Trophoblast cell (in vitro differentiated cells and primary cell): Measurements from ENCODE around the gene CACNA1C.

ENCODE experiments used
- DNase-seq, 2 donors: peaks; one replicate each; pipeline ENCODE4 v3.0.0-alpha.2; 2016
- H2AFZ ChIP-seq: 2 replicates; pipeline ENCODE4 v1.6.1; 2013; ENCODE audit warnings: low read length, moderate library complexity, mild to moderate bottlenecking; ENCODE audit not compliant: insufficient read depth, poor library complexity
- H2AK5ac ChIP-seq: 2 replicates; pipeline ENCODE4 v1.6.1; 2013; ENCODE audit warnings: mild to moderate bottlenecking, low read length
- H2BK120ac ChIP-seq: 2 replicates; pipeline ENCODE4 v1.6.1; 2013; ENCODE audit warnings: low read length, mild to moderate bottlenecking, moderate library complexity; ENCODE audit not compliant: insufficient read depth, poor library complexity
- H2BK12ac ChIP-seq: 2 replicates; pipeline ENCODE4 v1.6.1; 2013; ENCODE audit warnings: mild to moderate bottlenecking, low read length, moderate library complexity
- H2BK5ac ChIP-seq: 2 replicates; pipeline ENCODE4 v1.6.1; 2013; ENCODE audit warnings: low read length, low read depth, moderate library complexity, mild to moderate bottlenecking; ENCODE audit not compliant: poor library complexity
- H3K14ac ChIP-seq: 2 replicates; pipeline ENCODE4 v1.6.1; 2013; ENCODE audit warnings: mild to moderate bottlenecking, low read length
- H3K18ac ChIP-seq: 2 replicates; pipeline ENCODE4 v1.6.1; 2013; ENCODE audit warnings: mild to moderate bottlenecking, low read length
- H3K23ac ChIP-seq: 2 replicates; pipeline ENCODE4 v1.6.1; 2013; ENCODE audit warnings: low read length
- H3K27ac ChIP-seq: 2 replicates; pipeline ENCODE4 v1.5.1; 2013; ENCODE audit warnings: low read depth, mild to moderate bottlenecking, inconsistent platforms, low read length, moderate library complexity
- H3K27me3 ChIP-seq: 2 replicates; pipeline ENCODE4 v1.6.1; 2013; ENCODE audit warnings: inconsistent platforms, mild to moderate bottlenecking, low read length, moderate library complexity; ENCODE audit not compliant: insufficient read depth
- H3K36me3 ChIP-seq, 2 experiments: 1 replicate in 1 of 2; 2 replicates in 1 of 2; pipeline ENCODE4 v1.6.1; 2013; ENCODE audit warnings: low read length in 2 of 2, mild to moderate bottlenecking in 2 of 2, moderate library complexity in 1 of 2; ENCODE audit not compliant: insufficient read depth in 2 of 2, control insufficient read depth in 1 of 2
- H3K4ac ChIP-seq: 2 replicates; pipeline ENCODE4 v1.6.1; 2013; ENCODE audit warnings: low read depth, mild to moderate bottlenecking, low read length, moderate library complexity
- H3K4me1 ChIP-seq, 2 experiments: 1 replicate in 1 of 2; 2 replicates in 1 of 2; pipeline ENCODE4 v1.6.1; 2013; ENCODE audit warnings: low read length in 2 of 2, mild to moderate bottlenecking in 2 of 2, moderate library complexity in 1 of 2; ENCODE audit not compliant: insufficient read depth in 2 of 2, control insufficient read depth in 1 of 2
- H3K4me2 ChIP-seq: 2 replicates; pipeline ENCODE4 v1.6.1; 2013; ENCODE audit warnings: inconsistent platforms, mild to moderate bottlenecking, low read length, moderate library complexity
- H3K4me3 ChIP-seq: 2 replicates; pipeline ENCODE4 v1.5.1; 2013; ENCODE audit warnings: mild to moderate bottlenecking, low read depth, low read length, inconsistent platforms
- H3K79me1 ChIP-seq: one replicate; pipeline ENCODE4 v1.6.1; 2013; ENCODE audit warnings: low read length
- H3K79me2 ChIP-seq: 2 replicates; pipeline ENCODE4 v1.6.1; 2013; ENCODE audit warnings: low read length, mild to moderate bottlenecking; ENCODE audit not compliant: control insufficient read depth, insufficient read depth, poor library complexity
- H3K9ac ChIP-seq: 2 replicates; pipeline ENCODE4 v1.6.1; 2013; ENCODE audit warnings: mild to moderate bottlenecking, low read length
- H3K9me3 ChIP-seq: 2 replicates; pipeline ENCODE4 v1.6.1; 2013; ENCODE audit warnings: low read depth, mild to moderate bottlenecking, control low read depth, inconsistent platforms, low read length; ENCODE audit not compliant: insufficient read depth
- H4K12ac ChIP-seq: 2 replicates; pipeline ENCODE4 v1.6.1; 2013; ENCODE audit warnings: low read depth, mild to moderate bottlenecking, low read length, moderate library complexity
- H4K8ac ChIP-seq: 2 replicates; pipeline ENCODE4 v1.6.1; 2013; ENCODE audit warnings: low read depth, mild to moderate bottlenecking, low read length, moderate library complexity
- H4K91ac ChIP-seq: one replicate; pipeline ENCODE4 v1.6.1; 2013; ENCODE audit warnings: low read depth, mild to moderate bottlenecking, low read length, moderate library complexity
- WGBS: extraction: QIAGEN DNeasy Blood & Tissue Kit; methylation state at CpG from one replicate; pipeline ENCODE4 v1.1.7; 2013; ENCODE audit warnings: missing lambda C conversion rate; ENCODE audit not compliant: insufficient read length, insufficient coverage; ENCODE audit errors: extremely low coverage; 5-methylcytosine and 5-hydroxymethylcytosine counted together

CACNA1C gene

GRCh38 chr12:2224961-2225360 lies 172.2 kb downstream of the CACNA1C start:
- Histone ChIP-seq H2BK120ac (no peak overlapping the region), H3K9ac (no peak overlapping the region), H3K27ac (no peak overlapping the region), H3K4me3 (no peak overlapping the region), H2BK12ac (no peak overlapping the region), H4K12ac (no peak overlapping the region), H4K8ac (no peak overlapping the region), H3K27me3 (no peaks in the 10 kb centered on the region), H4K91ac (no peak overlapping the region), H2AFZ (no peak overlapping the region), H3K9me3 (peaks cover 3% of the 10 kb centered on the region), H3K4me2 (no peak overlapping the region), H3K4ac (no peak overlapping the region), H2AK5ac (no peak overlapping the region), H3K4me1 (no peaks in the 10 kb centered on the region), H3K23ac (no peak overlapping the region), H3K36me3 (no peaks in the 10 kb centered on the region), H3K79me1 (no peaks in the 10 kb centered on the region), H3K14ac (no peak overlapping the region), H3K18ac (no peak overlapping the region), H2BK5ac (no peak overlapping the region), H3K79me2 (no peaks in the 10 kb centered on the region)
- no CpG with 5 or more reads among the region's 4 CpGs for WGBS
- DNase-seq = no peak

- Histone ChIP-seq H3K9me3 (peaks cover 1% of the 10 kb centered on the region), H3K23ac (no peak overlapping the region), H2BK120ac (no peak overlapping the region), H3K4me1 (no peaks in the 10 kb centered on the region), H3K79me2 (no peaks in the 10 kb centered on the region), H3K27me3 (no peaks in the 10 kb centered on the region), H2AFZ (no peak overlapping the region), H3K4me2 (no peak overlapping the region), H3K79me1 (no peaks in the 10 kb centered on the region), H2BK12ac (no peak overlapping the region), H3K4me3 (no peak overlapping the region), H2AK5ac (no peak overlapping the region), H3K4ac (no peak overlapping the region), H4K91ac (no peak overlapping the region), H2BK5ac (no peak overlapping the region), H3K9ac (no peak overlapping the region), H3K36me3 (no peaks in the 10 kb centered on the region), H4K8ac (no peak overlapping the region), H3K18ac (no peak overlapping the region), H4K12ac (no peak overlapping the region), H3K27ac (no peak overlapping the region), H3K14ac (no peak overlapping the region)
- no peak for DNase-seq
- no CpG with 5 or more reads among the region's 2 CpGs for WGBS
Measured at GRCh38 chr12:2225696-2226095, 172.9 kb downstream of the CACNA1C start.

GRCh38 chr12:2226641-2227040 lies 173.9 kb downstream of the CACNA1C start:
- H2AK5ac ChIP-seq = no peak overlapping the region
- H4K91ac ChIP-seq = no peak overlapping the region
- no peak overlapping the region for H3K18ac ChIP-seq
- no peak for DNase-seq
- no peak overlapping the region for H3K9ac ChIP-seq
- H3K4me1 ChIP-seq = no peaks in the 10 kb centered on the region
- no peak overlapping the region for H3K4ac ChIP-seq
- H3K4me2 ChIP-seq = no peak overlapping the region
- no peak overlapping the region for H2AFZ ChIP-seq
- H3K36me3 ChIP-seq = no peaks in the 10 kb centered on the region
- H2BK12ac ChIP-seq = no peak overlapping the region
- no peaks in the 10 kb centered on the region for H3K79me1 ChIP-seq
- H3K14ac ChIP-seq = no peak overlapping the region
- H3K27ac ChIP-seq = no peak overlapping the region
- H3K23ac ChIP-seq = no peak overlapping the region
- H2BK5ac ChIP-seq = no peak overlapping the region
- no peak overlapping the region for H2BK120ac ChIP-seq
- no peak overlapping the region for H3K4me3 ChIP-seq
- no peak overlapping the region for H4K12ac ChIP-seq
- H3K27me3 ChIP-seq = no peaks in the 10 kb centered on the region
- H3K9me3 ChIP-seq = peaks cover 1% of the 10 kb centered on the region
- WGBS = no CpG with 5 or more reads among the region's 8 CpGs
- no peaks in the 10 kb centered on the region for H3K79me2 ChIP-seq
- no peak overlapping the region for H4K8ac ChIP-seq

- Histone ChIP-seq H2AK5ac (no peak overlapping the region), H3K27me3 (no peaks in the 10 kb centered on the region), H2AFZ (no peak overlapping the region), H2BK5ac (no peak overlapping the region), H2BK12ac (no peak overlapping the region), H2BK120ac (no peak overlapping the region), H3K9ac (no peak overlapping the region), H4K8ac (no peak overlapping the region), H4K12ac (no peak overlapping the region), H3K4me1 (no peaks in the 10 kb centered on the region), H3K23ac (no peak overlapping the region), H3K9me3 (peaks cover 1% of the 10 kb centered on the region), H3K18ac (no peak overlapping the region), H3K4ac (no peak overlapping the region), H3K79me1 (no peaks in the 10 kb centered on the region), H4K91ac (no peak overlapping the region), H3K79me2 (no peaks in the 10 kb centered on the region), H3K36me3 (no peaks in the 10 kb centered on the region), H3K27ac (no peak overlapping the region), H3K4me2 (no peak overlapping the region), H3K4me3 (no peak overlapping the region), H3K14ac (no peak overlapping the region)
- DNase-seq = no peak
- WGBS = no CpG with 5 or more reads among the region's 1 CpG
Measured at GRCh38 chr12:2227360-2227759, 174.6 kb downstream of the CACNA1C start.
